DMS 273 treated with DMSO at 0.1 percent for 48 hours (cell line): ENCODE measurements around the gene NTSR1.

Source experiments
- DNase-seq: peaks from one replicate; lab custom pipeline; 2025; lab: John Stamatoyannopoulos, UW

Gene NTSR1

GRCh38 chr20:62739581-62740285 lies 31.1 kb downstream of the NTSR1 start:
- peak; percentile 27 for DNase-seq

DNA sequence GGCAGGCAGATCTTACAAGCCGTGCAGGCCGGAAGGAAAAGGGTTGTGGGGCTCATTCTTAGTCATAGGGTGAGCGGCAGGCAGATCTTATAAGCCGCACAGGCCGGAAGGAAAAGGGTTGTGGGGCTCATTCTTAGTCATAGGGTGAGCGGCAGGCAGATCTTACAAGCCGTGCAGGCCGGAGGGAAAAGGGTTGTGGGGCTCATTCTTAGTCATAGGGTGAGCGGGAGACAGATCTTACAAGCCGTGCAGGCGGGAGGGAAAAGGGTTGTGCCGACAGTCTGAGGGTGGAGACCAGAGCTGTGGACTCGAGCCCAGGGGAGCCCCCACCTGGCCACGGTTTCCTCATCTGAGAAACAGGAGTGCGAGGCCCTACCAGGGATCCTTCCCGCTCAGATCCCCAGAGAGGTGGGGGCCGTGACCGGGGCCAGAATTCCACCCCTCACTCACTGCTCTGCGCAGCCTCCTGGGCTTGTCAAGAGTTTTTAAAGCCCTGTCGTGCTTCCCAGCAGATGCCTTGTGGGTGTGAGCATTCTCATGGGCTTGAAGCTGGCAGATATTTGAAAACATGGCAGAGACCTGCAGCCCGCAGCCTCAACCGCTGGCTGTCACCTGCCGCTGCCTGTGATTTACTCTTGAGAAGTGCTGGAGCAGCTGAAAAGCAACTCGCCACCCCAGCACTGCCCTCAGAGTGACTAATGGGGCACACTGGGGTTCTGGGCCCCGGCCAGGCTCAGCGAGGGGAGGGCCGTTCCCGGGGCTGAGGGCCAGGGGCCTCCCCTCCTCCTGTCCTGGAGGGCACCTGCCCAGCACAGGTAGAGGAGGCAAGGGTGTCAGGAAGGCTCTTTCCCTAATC lies 31.9 kb downstream of the NTSR1 start:
- no peak for DNase-seq

GRCh38 chr20:62741191-62741691 lies 32.6 kb downstream of the NTSR1 start:
- DNase-seq: no peak

GRCh38 chr20:62741701-62742491 lies 33.3 kb downstream of the NTSR1 start:
- DNase-seq: no peak

DNA sequence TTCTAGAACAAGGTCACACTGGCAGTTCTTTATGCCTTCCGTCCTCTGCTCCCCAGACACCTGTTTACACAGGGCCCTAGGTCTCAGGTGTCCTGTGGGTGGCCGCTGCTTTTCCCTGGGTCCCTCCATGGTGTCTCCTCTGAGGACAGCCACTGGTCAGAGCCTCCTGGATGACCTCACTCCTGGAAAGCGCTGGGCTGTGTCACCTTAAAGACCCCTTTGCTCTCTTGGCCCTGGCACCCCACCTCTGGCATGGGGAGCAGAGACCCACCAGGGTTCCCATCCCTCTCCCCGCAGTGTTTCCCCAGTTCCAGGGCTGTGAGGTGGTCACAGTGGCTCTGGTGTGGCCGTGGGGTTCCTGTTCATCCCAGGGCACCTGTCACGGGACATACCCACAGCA lies 33.9 kb downstream of the NTSR1 start:
- DNase-seq: no peak

DNA sequence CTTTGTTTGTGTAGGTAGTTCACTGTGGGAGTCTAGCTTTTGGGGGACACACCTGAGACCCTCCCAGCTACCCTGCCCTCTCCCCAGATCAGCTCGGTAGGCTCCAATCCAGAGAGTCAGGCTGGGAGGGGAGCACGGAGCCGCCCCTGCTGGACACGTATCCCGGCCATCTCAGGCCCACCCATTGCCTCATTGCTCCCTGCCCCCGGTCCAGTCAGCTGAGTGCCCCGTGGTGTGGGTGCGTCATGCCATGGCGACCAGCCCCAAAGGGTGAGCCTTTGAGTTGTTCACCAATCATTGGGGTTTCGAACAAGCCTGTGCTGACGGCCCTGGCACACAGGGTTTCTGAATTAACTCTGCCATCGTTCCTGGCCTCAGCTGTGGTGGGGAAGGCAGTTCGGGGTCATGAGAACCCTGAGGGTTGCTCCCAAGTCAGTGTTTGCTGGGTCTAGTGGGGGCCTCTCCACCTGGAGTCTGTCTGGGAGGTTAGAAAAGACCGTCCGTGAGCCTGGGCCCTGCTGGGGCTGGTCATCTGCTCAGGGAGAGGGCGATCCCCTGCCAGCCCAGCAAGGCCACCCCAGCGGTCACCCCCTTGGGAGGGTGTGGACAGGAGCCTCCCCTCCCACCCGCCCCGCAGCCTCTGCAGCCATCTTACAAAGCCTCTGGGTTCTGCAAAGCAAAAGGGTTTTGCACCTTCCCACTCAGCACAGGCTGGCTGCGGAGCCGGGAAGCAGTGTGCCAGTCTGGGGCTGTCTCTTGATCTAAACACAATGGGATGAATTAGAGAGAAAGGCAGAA lies 34.5 kb downstream of the NTSR1 start:
- no peak for DNase-seq

GRCh38 chr20:62743777-62744317 lies 35.2 kb downstream of the NTSR1 start:
- no peak for DNase-seq

- DNase-seq: no peak
Measured at GRCh38 chr20:62744741-62745191, 36.1 kb downstream of the NTSR1 start.

DNA sequence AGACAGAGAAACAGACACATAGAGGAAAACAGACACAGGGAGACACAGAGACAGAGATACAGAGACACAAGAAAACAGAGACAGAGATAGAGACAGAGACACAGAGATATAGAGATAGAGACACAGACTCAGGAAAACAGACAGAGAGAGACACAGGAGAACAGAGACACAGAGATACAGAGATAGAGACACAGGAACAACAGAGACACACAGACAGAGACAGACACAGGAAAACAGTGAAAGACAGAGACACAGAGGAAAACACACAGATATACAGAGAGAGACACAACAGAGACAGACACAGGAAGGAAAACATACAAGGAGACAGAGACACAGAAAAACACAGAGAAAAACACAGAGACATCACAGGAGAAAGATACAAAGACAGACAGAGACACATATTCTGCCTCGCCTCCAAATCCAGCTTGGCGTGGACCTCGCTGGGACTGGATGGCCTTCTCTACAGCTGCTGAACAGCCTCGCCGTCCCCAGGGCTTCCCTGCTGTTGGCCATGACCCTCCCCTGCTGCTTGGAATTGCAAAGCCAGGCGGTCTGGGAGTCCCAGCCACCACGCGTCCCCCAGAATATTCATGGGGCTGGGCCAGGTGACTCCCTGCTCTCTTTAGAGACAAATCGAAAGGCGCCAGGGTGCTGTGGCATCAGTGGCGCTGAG lies 36.8 kb downstream of the NTSR1 start:
- no peak for DNase-seq

DNA sequence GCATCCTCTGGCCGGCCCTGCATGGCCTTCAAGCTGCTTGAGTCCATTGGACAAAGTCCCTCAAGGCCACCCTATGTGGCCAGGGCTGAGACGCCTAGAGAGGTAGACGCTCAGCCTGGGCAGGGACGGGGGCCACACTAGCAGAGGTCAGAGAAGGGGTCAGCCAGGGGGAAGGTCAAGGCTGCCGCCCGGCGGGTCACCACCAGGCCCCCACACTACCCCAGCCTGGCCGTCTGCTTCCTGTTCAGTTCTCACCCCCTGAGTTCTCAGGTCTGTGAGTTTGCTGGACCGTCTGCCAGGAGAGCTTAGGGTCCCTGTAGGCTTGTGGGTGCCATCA lies 37.3 kb downstream of the NTSR1 start:
- DNase-seq: no peak

DNA sequence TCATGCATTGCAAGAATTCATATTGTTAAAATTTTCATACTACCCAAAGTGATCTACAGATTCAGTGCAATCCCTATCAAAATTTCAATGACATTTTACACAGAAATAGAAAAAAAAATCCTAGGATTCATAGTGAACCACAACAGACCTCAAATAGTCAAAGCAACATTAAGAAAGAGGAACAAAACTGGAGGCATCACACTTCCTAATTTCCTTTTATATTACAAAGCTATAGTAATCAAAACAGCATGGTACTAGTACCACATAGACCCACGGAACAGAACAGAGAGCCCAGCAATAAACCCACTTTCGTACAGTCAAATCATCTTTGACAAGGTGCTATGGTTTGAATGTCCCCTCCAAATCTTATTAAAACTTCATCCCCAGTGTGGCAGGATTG lies 39.7 kb downstream of the NTSR1 start:
- no peak for DNase-seq

DNA sequence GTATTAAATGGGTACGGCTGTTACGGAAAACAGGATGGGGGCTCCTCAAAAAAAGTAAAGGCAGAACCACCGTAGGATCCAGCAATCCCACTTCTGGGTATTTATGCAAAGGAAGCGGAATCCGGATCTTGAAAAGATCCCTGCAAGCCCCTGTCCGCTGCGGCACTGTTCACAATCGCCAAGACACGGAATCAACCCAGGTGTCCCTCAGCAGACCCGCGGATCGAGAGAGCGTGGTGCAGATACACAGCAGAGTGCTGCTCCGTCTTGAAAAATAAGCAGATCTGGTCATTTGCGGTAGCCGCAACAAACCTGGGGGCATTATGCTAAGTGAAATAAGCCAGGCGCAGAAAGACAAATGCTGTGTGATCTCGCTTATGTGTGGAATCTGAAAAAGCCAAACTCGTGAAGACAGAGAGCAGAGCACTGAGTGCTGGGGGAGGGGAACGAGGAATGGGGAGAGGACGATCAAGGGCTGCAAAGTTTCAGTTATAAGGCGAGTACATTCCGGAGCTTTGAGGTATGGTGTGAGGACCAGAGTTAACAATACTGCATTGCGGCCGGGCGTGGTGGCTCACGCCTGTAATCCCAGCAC lies 41.3 kb downstream of the NTSR1 start:
- DNase-seq: no peak

DNA sequence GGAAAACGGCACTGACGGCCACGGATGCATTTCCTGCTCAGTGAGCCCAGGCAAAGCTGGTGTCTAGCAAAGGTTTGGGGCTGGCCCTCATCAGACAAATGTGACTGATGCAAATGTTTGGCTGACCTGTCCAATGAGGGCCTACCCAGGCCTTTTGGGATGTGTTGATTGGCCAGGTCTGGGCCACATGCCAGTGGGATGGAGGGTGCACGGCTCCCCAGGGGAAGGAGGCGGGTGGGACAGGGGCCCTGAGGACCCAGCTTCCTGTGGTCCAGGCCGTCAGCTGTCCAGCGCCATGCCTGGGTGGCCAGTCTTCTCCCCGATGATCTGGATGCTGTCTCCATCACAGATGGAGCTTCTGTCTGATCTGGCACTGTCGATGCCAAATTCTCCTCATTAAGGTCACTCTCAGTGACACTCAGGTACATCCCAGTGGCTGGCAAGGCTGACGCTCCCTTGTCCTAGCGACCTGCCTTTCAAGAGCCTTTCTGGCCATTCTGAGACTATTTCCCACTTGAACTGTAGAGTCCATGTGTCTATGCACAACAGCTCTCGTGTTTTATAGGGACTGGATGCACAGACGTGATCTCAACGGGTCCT lies 43.0 kb downstream of the NTSR1 start:
- DNase-seq: no peak

GRCh38 chr20:62752181-62752670 lies 43.6 kb downstream of the NTSR1 start:
- no peak for DNase-seq

- no peak for DNase-seq
Measured at GRCh38 chr20:62752671-62753501, 44.2 kb downstream of the NTSR1 start.

- DNase-seq: no peak
Measured at GRCh38 chr20:62753626-62754025, 45.0 kb downstream of the NTSR1 start.

DNA sequence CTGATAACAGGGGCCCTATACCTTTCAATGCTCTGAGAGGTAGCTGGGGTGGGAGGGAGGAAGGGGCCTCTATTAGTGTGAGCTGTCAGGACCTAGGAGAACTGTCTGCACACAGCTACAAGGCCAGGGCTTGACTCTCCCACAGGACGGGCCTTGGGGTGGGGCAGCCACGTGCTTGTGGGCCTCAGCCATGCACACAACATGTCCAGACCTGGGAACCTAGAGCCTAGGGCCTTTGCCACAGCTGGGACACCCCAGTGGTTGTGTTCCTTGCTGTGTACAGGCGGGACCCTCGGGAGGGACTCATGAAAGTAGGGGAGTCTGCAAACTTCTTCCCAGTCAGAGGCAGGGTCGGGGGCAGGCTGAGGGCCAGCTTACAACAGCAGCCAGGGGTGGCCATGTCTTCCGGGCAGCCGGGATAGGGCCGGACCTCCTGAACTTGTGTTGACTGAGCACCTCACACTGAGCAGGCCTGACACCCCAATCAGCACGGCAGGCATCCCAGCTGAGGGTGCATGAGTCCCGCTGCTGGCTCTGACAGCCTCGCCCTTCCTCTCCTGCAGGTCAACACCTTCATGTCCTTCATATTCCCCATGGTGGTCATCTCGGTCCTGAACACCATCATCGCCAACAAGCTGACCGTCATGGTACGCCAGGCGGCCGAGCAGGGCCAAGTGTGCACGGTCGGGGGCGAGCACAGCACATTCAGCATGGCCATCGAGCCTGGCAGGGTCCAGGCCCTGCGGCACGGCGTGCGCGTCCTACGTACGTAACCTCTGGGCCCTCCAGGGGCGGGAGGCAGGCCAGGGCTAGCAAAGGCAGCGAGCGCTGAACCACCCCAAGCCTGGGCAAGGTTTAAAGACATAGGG lies 45.7 kb downstream of the NTSR1 start:
- DNase-seq: no peak

DNA sequence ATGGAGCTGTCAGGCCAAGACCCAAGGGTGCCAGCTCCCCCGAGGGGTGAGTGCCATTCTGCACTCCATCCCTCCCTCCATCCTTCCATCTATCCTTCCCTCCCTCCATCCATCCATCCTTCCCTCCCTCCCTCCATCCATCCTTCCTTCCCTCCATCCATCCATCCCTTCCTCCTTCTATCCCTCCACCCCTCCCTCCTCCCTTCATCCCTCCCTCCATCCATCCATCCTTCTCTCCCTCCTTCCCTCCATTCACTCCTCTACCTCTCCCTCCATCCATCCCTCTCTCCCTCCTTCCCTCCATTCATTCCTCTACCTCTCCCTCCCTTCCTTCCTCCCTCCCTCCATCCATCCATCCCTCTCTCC lies 46.3 kb downstream of the NTSR1 start:
- DNase-seq: no peak
